Hepatocyte (in vitro differentiated cells): ENCODE results near the gene GPR157. TPM values are rescaled to one million over a fixed set of nuclear protein-coding genes. Genes with fewer than 3 reads are reported as not detected.

ENCODE experiments used
- DNase-seq: peaks from one replicate; pipeline ENCODE4 v3.0.0-alpha.2; 2016; ENCODE audit warnings: low spot score
- H2AFZ ChIP-seq: fragments of 200-600 bp; sonication (generic); 2 replicates; pipeline ENCODE4 v1.6.0; 2016; ENCODE audit warnings: antibody characterized with exemption, mild to moderate bottlenecking
- H3K27ac ChIP-seq: fragments of 200-600 bp; sonication (generic); 2 replicates; pipeline ENCODE4 v1.5.1; 2016; ENCODE audit warnings: mild to moderate bottlenecking
- H3K27me3 ChIP-seq: fragments of 200-600 bp; sonication (generic); 2 replicates; pipeline ENCODE4 v1.6.1; 2016
- H3K36me3 ChIP-seq: fragments of 200-600 bp; sonication (generic); replicated peaks from 2 replicates; pipeline ENCODE4 v1.5.1; 2016; ENCODE audit warnings: low read depth; ENCODE audit not compliant: insufficient read depth
- H3K4me1 ChIP-seq: fragments of 200-600 bp; sonication (generic); 2 replicates; pipeline ENCODE4 v1.5.1; 2016; ENCODE audit warnings: mild to moderate bottlenecking, moderate library complexity; ENCODE audit not compliant: insufficient read depth
- H3K4me2 ChIP-seq: fragments of 200-600 bp; sonication (generic); 2 replicates; pipeline ENCODE4 v1.6.0; 2016
- H3K4me3 ChIP-seq: fragments of 200-600 bp; sonication (generic); 2 replicates; pipeline ENCODE4 v1.5.1; 2016; ENCODE audit warnings: mild to moderate bottlenecking
- H3K79me2 ChIP-seq: fragments of 200-600 bp; sonication (generic); 2 replicates; pipeline ENCODE4 v1.6.0; 2017; ENCODE audit warnings: mild to moderate bottlenecking
- H3K9me2 ChIP-seq: fragments of 200-600 bp; sonication (generic); replicated peaks from 2 replicates; pipeline ENCODE4 v1.6.0; 2017; ENCODE audit warnings: mild to moderate bottlenecking; ENCODE audit not compliant: insufficient read depth
- H3K9me3 ChIP-seq: fragments of 200-600 bp; sonication (generic); 2 replicates; pipeline ENCODE4 v1.5.1; 2016; ENCODE audit warnings: low read depth, mild to moderate bottlenecking
- H4K20me1 ChIP-seq: fragments of 200-600 bp; sonication (generic); 2 replicates; pipeline ENCODE4 v1.6.0; 2016; ENCODE audit warnings: mild to moderate bottlenecking; ENCODE audit not compliant: insufficient read depth, poor library complexity, severe bottlenecking
- EZH2 ChIP-seq: fragments of 200-600 bp; sonication (generic); IDR thresholded peaks from 2 replicates; pipeline ENCODE4 v1.6.1; 2016; ENCODE audit warnings: antibody characterized with exemption, mild to moderate bottlenecking, borderline replicate concordance
- EZH2phosphoT487 ChIP-seq: fragments of 200-600 bp; sonication (generic); IDR thresholded peaks from one replicate; pipeline ENCODE4 v1.6.1; 2018; ENCODE audit warnings: antibody characterized with exemption, mild to moderate bottlenecking, low read depth, moderate library complexity; ENCODE audit not compliant: unreplicated experiment, severe bottlenecking
- WGBS: methylation state at CpG from one replicate; pipeline ENCODE4 v1.1.6; 2016; ENCODE audit warnings: low lambda C conversion rate; ENCODE audit errors: missing lambda C conversion rate; 5-methylcytosine and 5-hydroxymethylcytosine counted together
- polyA plus RNA-seq: library from polyadenylated mRNA; unstranded; fragments of >200 nt; fragmentation: Nextera tagmentation; extraction: Ambion mirVana; gene quantifications from 2 replicates; pipeline ENCODE4 v1.2.1, GENCODE V29; 2016
- total RNA-seq: library from RNA; depleted of rRNA; stranded (reverse); fragments of >200 nt; gene quantifications from 2 replicates; pipeline ENCODE4 v1.2.3, GENCODE V29; 2014
- TF ChIP-seq, protein P1 (sequence below): fragments of 200-600 bp; sonication (generic); IDR thresholded peaks from 2 replicates; pipeline ENCODE4 v1.5.1; 2016; ENCODE audit warnings: antibody characterized with exemption, mild to moderate bottlenecking; ENCODE audit not compliant: poor library complexity

GPR157 gene
- total and polyA plus RNA-seq, 2 experiments from 2014 or later, result 14.4 to 18.6 TPM

DNA sequence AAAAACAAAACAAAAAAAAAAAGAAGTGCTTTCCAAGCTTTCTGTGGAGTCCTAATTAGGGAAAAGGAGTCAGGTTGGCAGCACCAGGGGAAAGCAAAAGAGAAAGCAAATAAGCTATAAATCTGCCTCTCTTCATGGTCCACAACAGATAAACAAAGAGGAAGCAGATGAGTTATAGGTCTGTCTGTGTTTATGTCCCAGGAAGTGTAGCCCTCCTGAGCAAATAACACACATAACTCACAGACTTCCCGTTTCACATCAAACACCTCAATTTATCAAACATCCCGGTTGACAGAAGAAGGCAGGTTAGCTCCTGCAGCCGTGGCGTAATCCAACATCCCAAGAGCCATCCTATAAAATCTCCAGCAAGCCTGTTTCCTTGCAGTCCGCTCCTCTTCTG, 53.9 kb downstream of the GPR157 start:
- H3K4me1 ChIP-seq, result peaks cover 7% of the 10 kb centered on the region
- H2AFZ ChIP-seq, result no peak overlapping the region
- no peaks in the 10 kb centered on the region for H3K79me2 ChIP-seq
- H3K9me3 ChIP-seq, result no peaks in the 10 kb centered on the region
- no peak for DNase-seq
- H3K9me2 ChIP-seq, result no peaks in the 10 kb centered on the region
- H3K36me3 ChIP-seq, result no peaks in the 10 kb centered on the region
- no peak for TF ChIP-seq EZH2
- TF ChIP-seq EZH2phosphoT487, result no peak
- no peak overlapping the region for H3K27ac ChIP-seq
- no peaks in the 10 kb centered on the region for H3K27me3 ChIP-seq
- no peak overlapping the region for H3K4me2 ChIP-seq
- no peaks in the 10 kb centered on the region for H4K20me1 ChIP-seq
- WGBS, result 24% methylated on average over 5 of the region's 5 CpGs
- no peak overlapping the region for H3K4me3 ChIP-seq

DNA sequence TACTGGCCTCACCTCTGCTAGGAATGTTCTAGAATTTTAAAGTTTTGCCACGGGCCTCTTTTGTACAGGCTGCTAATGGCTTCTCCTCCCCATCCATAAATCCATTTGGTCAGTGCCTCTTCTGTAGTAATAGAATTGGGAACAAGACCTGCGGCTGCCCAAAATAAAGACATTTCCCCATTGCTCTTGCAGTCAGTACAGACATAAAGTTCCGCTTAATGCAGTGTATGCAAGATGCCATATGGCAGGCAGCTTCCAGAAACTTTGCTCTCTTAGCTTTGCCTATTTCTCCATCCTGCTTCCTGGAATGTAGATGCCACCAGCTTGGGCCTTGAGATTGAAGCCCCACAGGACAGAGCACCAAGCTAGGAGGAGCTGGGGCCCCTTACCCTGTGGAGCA, 55.8 kb downstream of the GPR157 start:
- no peaks in the 10 kb centered on the region for H3K27me3 ChIP-seq
- 97% methylated on average over 3 of the region's 3 CpGs for WGBS
- no peak for TF ChIP-seq EZH2phosphoT487
- TF ChIP-seq EZH2, result no peak
- TF ChIP-seq, protein P1, sequence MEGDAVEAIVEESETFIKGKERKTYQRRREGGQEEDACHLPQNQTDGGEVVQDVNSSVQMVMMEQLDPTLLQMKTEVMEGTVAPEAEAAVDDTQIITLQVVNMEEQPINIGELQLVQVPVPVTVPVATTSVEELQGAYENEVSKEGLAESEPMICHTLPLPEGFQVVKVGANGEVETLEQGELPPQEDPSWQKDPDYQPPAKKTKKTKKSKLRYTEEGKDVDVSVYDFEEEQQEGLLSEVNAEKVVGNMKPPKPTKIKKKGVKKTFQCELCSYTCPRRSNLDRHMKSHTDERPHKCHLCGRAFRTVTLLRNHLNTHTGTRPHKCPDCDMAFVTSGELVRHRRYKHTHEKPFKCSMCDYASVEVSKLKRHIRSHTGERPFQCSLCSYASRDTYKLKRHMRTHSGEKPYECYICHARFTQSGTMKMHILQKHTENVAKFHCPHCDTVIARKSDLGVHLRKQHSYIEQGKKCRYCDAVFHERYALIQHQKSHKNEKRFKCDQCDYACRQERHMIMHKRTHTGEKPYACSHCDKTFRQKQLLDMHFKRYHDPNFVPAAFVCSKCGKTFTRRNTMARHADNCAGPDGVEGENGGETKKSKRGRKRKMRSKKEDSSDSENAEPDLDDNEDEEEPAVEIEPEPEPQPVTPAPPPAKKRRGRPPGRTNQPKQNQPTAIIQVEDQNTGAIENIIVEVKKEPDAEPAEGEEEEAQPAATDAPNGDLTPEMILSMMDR, result no peak

DNA sequence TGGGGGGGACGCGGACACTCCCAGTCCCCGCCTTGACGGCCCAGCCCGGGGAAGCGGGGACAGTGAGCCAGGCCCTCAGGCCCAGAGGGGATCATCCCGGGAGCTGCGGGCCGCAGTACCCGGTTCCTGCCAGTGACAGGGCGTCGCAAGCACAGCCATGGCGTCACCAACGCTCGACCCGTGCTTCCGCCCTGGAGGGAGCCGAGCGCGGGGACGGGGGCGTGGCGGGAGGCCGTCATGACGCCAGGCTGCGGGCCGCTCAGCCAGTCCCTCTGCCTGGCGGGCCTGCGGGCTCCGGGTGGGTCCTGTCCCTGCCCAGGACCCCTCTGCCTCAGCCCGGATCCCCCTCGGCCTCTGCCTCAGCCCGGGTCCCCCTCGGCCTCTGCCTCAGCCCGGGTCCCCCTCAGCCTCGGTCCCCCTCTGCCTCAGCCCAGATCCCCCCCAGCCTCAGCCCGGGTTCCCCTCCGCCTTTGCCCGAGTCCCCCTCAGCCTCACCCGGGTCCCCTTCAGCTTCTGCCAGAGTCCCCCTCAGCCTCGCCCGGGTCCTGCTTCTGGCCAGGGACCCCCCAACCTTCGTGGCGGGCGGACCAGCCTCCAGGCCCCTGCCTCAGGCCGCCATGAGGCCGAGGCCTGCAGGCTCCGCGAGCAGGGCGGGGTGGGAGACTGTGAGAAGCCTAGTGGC, 57.2 kb downstream of the GPR157 start:
- Histone ChIP-seq H4K20me1 (no peaks in the 10 kb centered on the region), H2AFZ (no peak overlapping the region), H3K9me2 (no peaks in the 10 kb centered on the region), H3K4me2 (no peak overlapping the region), H3K79me2 (no peaks in the 10 kb centered on the region), H3K9me3 (no peaks in the 10 kb centered on the region), H3K4me1 (peaks cover 5% of the 10 kb centered on the region), H3K4me3 (no peak overlapping the region), H3K36me3 (no peaks in the 10 kb centered on the region), H3K27ac (no peak overlapping the region), H3K27me3 (no peaks in the 10 kb centered on the region)
- DNase-seq, result no peak
- 96% methylated on average over 15 of the region's 50 CpGs for WGBS
- TF ChIP-seq EZH2, result no peak
- no peak for TF ChIP-seq EZH2phosphoT487
- TF ChIP-seq, protein P1, result no peak

More for the DNA sequence above, 55.8 kb downstream of the GPR157 start:
- Histone ChIP-seq H3K27ac (no peak overlapping the region), H3K9me2 (no peaks in the 10 kb centered on the region), H3K36me3 (no peaks in the 10 kb centered on the region), H2AFZ (no peak overlapping the region), H3K4me3 (no peak overlapping the region), H3K9me3 (no peaks in the 10 kb centered on the region), H4K20me1 (no peaks in the 10 kb centered on the region), H3K4me2 (no peak overlapping the region), H3K4me1 (peaks cover 8% of the 10 kb centered on the region), H3K79me2 (no peaks in the 10 kb centered on the region)
- DNase-seq, result no peak

DNA sequence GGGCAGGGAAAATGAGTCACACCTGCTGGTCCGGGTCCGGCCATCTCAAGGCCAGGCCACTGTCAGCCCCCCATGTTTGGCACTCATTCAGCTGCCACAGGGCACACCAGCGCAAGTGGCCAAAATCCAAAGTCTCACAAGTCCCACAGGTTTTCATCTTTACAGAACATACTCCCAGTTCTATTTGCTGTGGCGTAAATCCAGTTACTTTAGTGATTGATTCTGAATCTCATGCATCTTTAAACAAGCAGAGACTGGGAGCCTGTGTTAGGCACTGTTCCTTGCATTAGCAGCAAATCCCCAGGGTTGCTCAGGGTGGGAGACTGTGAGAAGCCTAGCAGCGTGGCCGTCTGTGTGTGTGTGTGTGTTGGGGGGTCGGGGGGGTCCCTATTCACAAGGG, 58.4 kb downstream of the GPR157 start:
- Histone ChIP-seq H3K36me3 (no peaks in the 10 kb centered on the region), H3K4me1 (peaks cover 5% of the 10 kb centered on the region), H3K9me3 (no peaks in the 10 kb centered on the region), H3K4me2 (no peak overlapping the region), H3K79me2 (no peaks in the 10 kb centered on the region), H4K20me1 (no peaks in the 10 kb centered on the region), H3K27me3 (no peaks in the 10 kb centered on the region), H3K27ac (no peak overlapping the region), H2AFZ (no peak overlapping the region), H3K4me3 (no peak overlapping the region), H3K9me2 (no peaks in the 10 kb centered on the region)
- TF ChIP-seq, protein P1, result no peak
- TF ChIP-seq EZH2 (no peak), EZH2phosphoT487 (no peak)
- no peak for DNase-seq
- 77% methylated on average over 6 of the region's 7 CpGs for WGBS
